Hepatocyte (in vitro differentiated cells): Measurements from ENCODE around the gene LNX1. TPM values are rescaled to one million over a fixed set of nuclear protein-coding genes. Genes with fewer than 3 reads are reported as not detected.

Experiments used
- DNase-seq: peaks from one replicate; pipeline ENCODE4 v3.0.0-alpha.2; 2016; ENCODE audit warnings: low spot score
- H2AFZ ChIP-seq: fragments of 200-600 bp; sonication (generic); 2 replicates; pipeline ENCODE4 v1.6.0; 2016; ENCODE audit warnings: antibody characterized with exemption, mild to moderate bottlenecking
- H3K27ac ChIP-seq: fragments of 200-600 bp; sonication (generic); 2 replicates; pipeline ENCODE4 v1.5.1; 2016; ENCODE audit warnings: mild to moderate bottlenecking
- H3K27me3 ChIP-seq: fragments of 200-600 bp; sonication (generic); 2 replicates; pipeline ENCODE4 v1.6.1; 2016
- H3K36me3 ChIP-seq: fragments of 200-600 bp; sonication (generic); replicated peaks from 2 replicates; pipeline ENCODE4 v1.5.1; 2016; ENCODE audit warnings: low read depth; ENCODE audit not compliant: insufficient read depth
- H3K4me1 ChIP-seq: fragments of 200-600 bp; sonication (generic); 2 replicates; pipeline ENCODE4 v1.5.1; 2016; ENCODE audit warnings: mild to moderate bottlenecking, moderate library complexity; ENCODE audit not compliant: insufficient read depth
- H3K4me2 ChIP-seq: fragments of 200-600 bp; sonication (generic); 2 replicates; pipeline ENCODE4 v1.6.0; 2016
- H3K4me3 ChIP-seq: fragments of 200-600 bp; sonication (generic); 2 replicates; pipeline ENCODE4 v1.5.1; 2016; ENCODE audit warnings: mild to moderate bottlenecking
- H3K79me2 ChIP-seq: fragments of 200-600 bp; sonication (generic); 2 replicates; pipeline ENCODE4 v1.6.0; 2017; ENCODE audit warnings: mild to moderate bottlenecking
- H3K9me2 ChIP-seq: fragments of 200-600 bp; sonication (generic); replicated peaks from 2 replicates; pipeline ENCODE4 v1.6.0; 2017; ENCODE audit warnings: mild to moderate bottlenecking; ENCODE audit not compliant: insufficient read depth
- H3K9me3 ChIP-seq: fragments of 200-600 bp; sonication (generic); 2 replicates; pipeline ENCODE4 v1.5.1; 2016; ENCODE audit warnings: low read depth, mild to moderate bottlenecking
- H4K20me1 ChIP-seq: fragments of 200-600 bp; sonication (generic); 2 replicates; pipeline ENCODE4 v1.6.0; 2016; ENCODE audit warnings: mild to moderate bottlenecking; ENCODE audit not compliant: insufficient read depth, poor library complexity, severe bottlenecking
- CTCF ChIP-seq: fragments of 200-600 bp; sonication (generic); IDR thresholded peaks from 2 replicates; pipeline ENCODE4 v1.5.1; 2016; ENCODE audit warnings: antibody characterized with exemption, mild to moderate bottlenecking; ENCODE audit not compliant: poor library complexity
- EZH2 ChIP-seq: fragments of 200-600 bp; sonication (generic); IDR thresholded peaks from 2 replicates; pipeline ENCODE4 v1.6.1; 2016; ENCODE audit warnings: antibody characterized with exemption, mild to moderate bottlenecking, borderline replicate concordance
- EZH2phosphoT487 ChIP-seq: fragments of 200-600 bp; sonication (generic); IDR thresholded peaks from one replicate; pipeline ENCODE4 v1.6.1; 2018; ENCODE audit warnings: antibody characterized with exemption, mild to moderate bottlenecking, low read depth, moderate library complexity; ENCODE audit not compliant: unreplicated experiment, severe bottlenecking
- WGBS: methylation state at CpG from one replicate; pipeline ENCODE4 v1.1.6; 2016; ENCODE audit warnings: low lambda C conversion rate; ENCODE audit errors: missing lambda C conversion rate; 5-methylcytosine and 5-hydroxymethylcytosine counted together
- polyA plus RNA-seq: library from polyadenylated mRNA; unstranded; fragments of >200 nt; fragmentation: Nextera tagmentation; extraction: Ambion mirVana; gene quantifications from 2 replicates; pipeline ENCODE4 v1.2.1, GENCODE V29; 2016
- total RNA-seq: library from RNA; depleted of rRNA; stranded (reverse); fragments of >200 nt; gene quantifications from 2 replicates; pipeline ENCODE4 v1.2.3, GENCODE V29; 2014

LNX1 gene
- 16.7 and 20.8 TPM in 2 replicates for total RNA-seq
- polyA plus RNA-seq: 7.3 and 8.4 TPM in 2 replicates

GRCh38 chr4:53591372-53591892 is at the start of gene LNX1:
Gene LNX1, minus strand, starts transcription at chr4:53591486. Its CDS starts 17,484 bp downstream, at chr4:53574002.
- peaks cover 28% of the 10 kb centered on the region for H3K79me2 ChIP-seq
- no peaks in the 10 kb centered on the region for H3K9me3 ChIP-seq
- no peaks in the 10 kb centered on the region for H3K27me3 ChIP-seq
- 29% methylated on average over 13 of the region's 13 CpGs for WGBS
- H2AFZ ChIP-seq: peak within 1 kb of the TSS; percentile 55
- peaks cover 30% of the 10 kb centered on the region for H3K4me1 ChIP-seq
- no peaks in the 10 kb centered on the region for H3K9me2 ChIP-seq
- TF ChIP-seq CTCF (peak; percentile 23), EZH2 (no peak)
- peak; percentile 97 for DNase-seq
- H3K27ac ChIP-seq: peak within 1 kb of the TSS; percentile 89
- H3K4me2 ChIP-seq: peak within 1 kb of the TSS; percentile 72
- no peaks in the 10 kb centered on the region for H4K20me1 ChIP-seq
- H3K36me3 ChIP-seq: no peaks in the 10 kb centered on the region
- H3K4me3 ChIP-seq: peak within 1 kb of the TSS; percentile 59

- WGBS: 51% methylated on average over 10 of the region's 10 CpGs
- no peak for TF ChIP-seq EZH2
- no peak for TF ChIP-seq CTCF
- no peak for TF ChIP-seq EZH2phosphoT487
- H3K27ac ChIP-seq: no peak overlapping the region
- peak overlapping the region; percentile 2 for H3K4me2 ChIP-seq
- H3K27me3 ChIP-seq: no peaks in the 10 kb centered on the region
- no peak overlapping the region for H2AFZ ChIP-seq
- H3K9me2 ChIP-seq: no peaks in the 10 kb centered on the region
- no peak overlapping the region for H3K4me3 ChIP-seq
- no peaks in the 10 kb centered on the region for H4K20me1 ChIP-seq
- H3K79me2 ChIP-seq: no peaks in the 10 kb centered on the region
- peaks cover 18% of the 10 kb centered on the region for H3K4me1 ChIP-seq
- no peaks in the 10 kb centered on the region for H3K36me3 ChIP-seq
- no peaks in the 10 kb centered on the region for H3K9me3 ChIP-seq
- DNase-seq: no peak
Measured at GRCh38 chr4:53640576-53641453, 49.5 kb upstream of the LNX1 start.

GRCh38 chr4:53638919-53639318 is 47.6 kb upstream of the LNX1 start:
- H3K4me3 ChIP-seq: no peak overlapping the region
- H2AFZ ChIP-seq: no peak overlapping the region
- H3K4me2 ChIP-seq: no peak overlapping the region
- TF ChIP-seq EZH2phosphoT487: no peak
- TF ChIP-seq EZH2: no peak
- no peak for TF ChIP-seq CTCF
- peaks cover 15% of the 10 kb centered on the region for H3K4me1 ChIP-seq
- H3K27ac ChIP-seq: no peak overlapping the region
- no peaks in the 10 kb centered on the region for H4K20me1 ChIP-seq
- no peaks in the 10 kb centered on the region for H3K27me3 ChIP-seq
- H3K9me3 ChIP-seq: no peaks in the 10 kb centered on the region
- no peaks in the 10 kb centered on the region for H3K36me3 ChIP-seq
- H3K79me2 ChIP-seq: no peaks in the 10 kb centered on the region
- no peaks in the 10 kb centered on the region for H3K9me2 ChIP-seq
- DNase-seq: no peak
